HepG2 (cell line): ENCODE results near the gene ANXA9. TPM values are rescaled to one million over a fixed set of nuclear protein-coding genes. Genes with fewer than 3 reads are reported as not detected.

Experiments used
- FOSL1 ChIP-seq: sonication (generic); formaldehyde crosslinking; IDR thresholded peaks from 2 replicates; pipeline ENCODE4 v1.9.0; 2021; ENCODE audit warnings: missing genetic modification reagents, borderline replicate concordance
- FOXA3 ChIP-seq: IDR thresholded peaks from 2 replicates; pipeline ENCODE4 v1.6.1; 2016; ENCODE audit warnings: missing genetic modification reagents, missing compliant biosample characterization
- HIC2 ChIP-seq: sonication (generic); formaldehyde crosslinking; IDR thresholded peaks from 2 replicates; pipeline ENCODE4 v1.9.0; 2022; ENCODE audit warnings: low read depth, missing genetic modification reagents
- MIXL1 ChIP-seq: IDR thresholded peaks from 2 replicates; pipeline ENCODE4 v1.6.1; 2016
- MLXIP ChIP-seq: sonication (generic); formaldehyde crosslinking; IDR thresholded peaks from 2 replicates; pipeline ENCODE4 v1.9.0; 2021; ENCODE audit warnings: missing genetic modification reagents, borderline replicate concordance
- NFYB ChIP-seq: sonication (generic); formaldehyde crosslinking; IDR thresholded peaks from 2 replicates; pipeline ENCODE4 v1.4.0; 2020; ENCODE audit warnings: missing genetic modification reagents
- PHF20 ChIP-seq: sonication (generic); formaldehyde crosslinking; IDR thresholded peaks from 2 replicates; pipeline ENCODE4 v1.5.0; 2020; ENCODE audit warnings: mild to moderate bottlenecking, missing genetic modification reagents
- PRDM10 ChIP-seq: sonication (generic); formaldehyde crosslinking; IDR thresholded peaks from 2 replicates; pipeline ENCODE4 v1.4.0; 2020; ENCODE audit warnings: low read depth, missing genetic modification reagents
- RAD51 ChIP-seq: fragments of 450-650 bp; IDR thresholded peaks from 2 replicates; pipeline ENCODE4 v1.6.1; 2016; ENCODE audit warnings: borderline replicate concordance
- SAP130 ChIP-seq: IDR thresholded peaks from 2 replicates; pipeline ENCODE4 v1.6.1; 2016; ENCODE audit warnings: low read depth
- SP1 ChIP-seq, 2 experiments: fragments of 450-650 bp in 1 of 2; sonication (generic) in 1 of 2; formaldehyde crosslinking in 1 of 2; IDR thresholded peaks; 2 replicates each; pipeline versions ENCODE4 v1.4.0 to v1.6.1; 2016 to 2020; ENCODE audit warnings: missing genetic modification reagents in 1 of 2
- SP4 ChIP-seq: sonication (generic); formaldehyde crosslinking; IDR thresholded peaks from 2 replicates; pipeline ENCODE4 v1.8.1; 2023; ENCODE audit warnings: mild to moderate bottlenecking, missing genetic modification reagents
- THAP11 ChIP-seq: IDR thresholded peaks from 2 replicates; pipeline ENCODE4 v1.6.1; 2016; ENCODE audit warnings: missing biosample characterization, missing genetic modification reagents
- YEATS2 ChIP-seq: sonication (generic); formaldehyde crosslinking; IDR thresholded peaks from 2 replicates; pipeline ENCODE4 v1.4.0; 2020; ENCODE audit warnings: missing genetic modification reagents, borderline replicate concordance
- ZFX ChIP-seq: sonication (generic); formaldehyde crosslinking; IDR thresholded peaks from 2 replicates; pipeline ENCODE4 v1.4.0; 2020; ENCODE audit warnings: mild to moderate bottlenecking, low read depth, missing genetic modification reagents, moderate library complexity
- ZNF557 ChIP-seq: sonication (generic); formaldehyde crosslinking; IDR thresholded peaks from 2 replicates; pipeline ENCODE4 v1.4.0; 2020; ENCODE audit warnings: missing genetic modification reagents
- polyA plus RNA-seq, 8 experiments: library from polyadenylated mRNA; depleted of rRNA in 3 of 8; stranded (reverse) in 7 of 8; unstranded in 1 of 8; fragments of >200 nt; fragmentation: Illumina TruSeq in 4 of 8; extraction: Trizol in 4 of 8; gene quantifications; 2 replicates each; pipeline versions ENCODE4 v1.2.1 to v1.2.3, GENCODE V29; 2011 to 2016; ENCODE audit warnings: low read depth in 4 of 8, missing spikeins in 1 of 8, mixed read lengths in 1 of 8; ENCODE audit not compliant: insufficient read depth in 1 of 8
- total RNA-seq, 5 experiments: library from RNA; depleted of rRNA; stranded (reverse); fragments of >200 nt; fragmentation: Illumina TruSeq; extraction: Trizol; gene quantifications; 2 replicates each; pipeline ENCODE4 v1.2.3, GENCODE V29; 2016; ENCODE audit warnings: low read depth in 1 of 5
- TF ChIP-seq, protein P1 (sequence below): sonication (generic); formaldehyde crosslinking; IDR thresholded peaks from 2 replicates; pipeline ENCODE4 v1.5.0; 2020; ENCODE audit warnings: missing genetic modification reagents
- TF ChIP-seq, protein P2 (sequence below): sonication (generic); formaldehyde crosslinking; IDR thresholded peaks from 2 replicates; pipeline ENCODE4 v1.9.0; 2021; ENCODE audit warnings: missing genetic modification reagents, borderline replicate concordance

ANXA9 gene
- total and polyA plus RNA-seq, 2 of the 13 experiments (the other 11 are each of a cell fraction or from before 2014, with no cell fraction given) = 13.3 to 23.9 TPM

DNA sequence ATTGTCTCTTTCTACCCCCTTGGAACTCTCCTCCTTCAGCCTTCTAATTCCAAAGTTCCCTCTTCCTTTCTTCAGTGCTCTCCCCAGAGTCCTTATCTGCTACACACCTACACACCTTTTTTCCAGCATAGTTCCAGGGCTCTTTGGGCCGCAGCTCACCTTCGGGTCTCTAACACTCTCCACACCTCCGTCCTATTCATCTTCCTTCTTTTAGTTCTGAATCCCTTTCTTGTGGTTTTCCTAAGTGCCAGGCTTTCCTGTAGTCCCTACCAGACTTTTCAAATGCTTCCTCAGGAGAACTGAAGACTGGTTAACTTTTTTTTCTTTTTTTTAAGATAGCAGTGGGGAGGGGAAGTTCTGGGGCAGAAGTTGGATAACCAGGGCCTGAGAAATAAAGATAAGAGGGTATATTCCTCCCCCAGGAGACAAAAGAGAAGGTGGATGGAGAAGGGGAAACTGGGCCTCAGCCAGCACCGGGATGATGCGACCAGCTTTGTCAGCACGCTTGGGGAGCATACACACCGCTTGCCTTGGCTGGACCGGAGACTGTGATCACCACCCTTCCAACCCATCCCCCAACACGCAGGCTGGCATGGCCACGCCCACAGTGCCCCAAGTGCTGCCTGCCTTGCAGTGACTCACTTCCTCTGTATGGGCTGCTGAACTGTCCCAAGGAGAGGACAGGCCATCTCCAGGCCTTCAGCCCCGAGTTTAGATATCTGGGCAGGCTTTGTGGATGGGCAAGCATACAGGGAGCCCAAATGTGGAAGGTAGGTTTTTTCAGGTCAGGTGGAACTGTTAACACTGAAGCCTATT is 5.0 kb upstream of the ANXA9 start (continued):
- TF ChIP-seq SAP130 (CRISPR knock-in tag) = peak; percentile 79
- TF ChIP-seq MLXIP (CRISPR knock-in tag) = no peak
- TF ChIP-seq FOSL1 (CRISPR knock-in tag) = peak; percentile 71
- TF ChIP-seq SP4 = no peak
- TF ChIP-seq THAP11 (CRISPR knock-in tag) = peak; percentile 44; the same call in 1 of the 2 replicates
- no peak for TF ChIP-seq YEATS2 (CRISPR knock-in tag)
- TF ChIP-seq RAD51 = no peak
- 0 out of 2 replicates have a peak, but pooled peaks have one; percentile 31 for TF ChIP-seq FOXA3 (CRISPR knock-in tag)
- TF ChIP-seq NFYB (CRISPR knock-in tag) = no peak
- TF ChIP-seq PRDM10 (CRISPR knock-in tag) = peak; percentile 47; the same call in 1 of the 2 replicates
- no peak for TF ChIP-seq SP1 (IDR thresholded peaks at IDR 0.05)
- TF ChIP-seq SP1 (CRISPR knock-in tag; IDR thresholded peaks at IDR 0.05) = peak; percentile 90
- no peak for TF ChIP-seq MIXL1 (CRISPR knock-in tag)
- TF ChIP-seq, protein P1, sequence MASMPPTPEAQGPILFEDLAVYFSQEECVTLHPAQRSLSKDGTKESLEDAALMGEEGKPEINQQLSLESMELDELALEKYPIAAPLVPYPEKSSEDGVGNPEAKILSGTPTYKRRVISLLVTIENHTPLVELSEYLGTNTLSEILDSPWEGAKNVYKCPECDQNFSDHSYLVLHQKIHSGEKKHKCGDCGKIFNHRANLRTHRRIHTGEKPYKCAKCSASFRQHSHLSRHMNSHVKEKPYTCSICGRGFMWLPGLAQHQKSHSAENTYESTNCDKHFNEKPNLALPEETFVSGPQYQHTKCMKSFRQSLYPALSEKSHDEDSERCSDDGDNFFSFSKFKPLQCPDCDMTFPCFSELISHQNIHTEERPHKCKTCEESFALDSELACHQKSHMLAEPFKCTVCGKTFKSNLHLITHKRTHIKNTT (CRISPR knock-in tag) = no peak
- TF ChIP-seq, protein P2, sequence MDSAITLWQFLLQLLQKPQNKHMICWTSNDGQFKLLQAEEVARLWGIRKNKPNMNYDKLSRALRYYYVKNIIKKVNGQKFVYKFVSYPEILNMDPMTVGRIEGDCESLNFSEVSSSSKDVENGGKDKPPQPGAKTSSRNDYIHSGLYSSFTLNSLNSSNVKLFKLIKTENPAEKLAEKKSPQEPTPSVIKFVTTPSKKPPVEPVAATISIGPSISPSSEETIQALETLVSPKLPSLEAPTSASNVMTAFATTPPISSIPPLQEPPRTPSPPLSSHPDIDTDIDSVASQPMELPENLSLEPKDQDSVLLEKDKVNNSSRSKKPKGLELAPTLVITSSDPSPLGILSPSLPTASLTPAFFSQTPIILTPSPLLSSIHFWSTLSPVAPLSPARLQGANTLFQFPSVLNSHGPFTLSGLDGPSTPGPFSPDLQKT (CRISPR knock-in tag) = no peak
- TF ChIP-seq ZNF557 (CRISPR knock-in tag) = no peak
- TF ChIP-seq ZFX (CRISPR knock-in tag) = peak; percentile 71
- TF ChIP-seq HIC2 (CRISPR knock-in tag) = peak; percentile 97
- no peak for TF ChIP-seq PHF20 (CRISPR knock-in tag)
